Stimulated activated naive B cell treated with anti-CD40 and anti-IgM and Interleukin-4, amounts not matched to agents 10 μg/mL and 1 μg/mL and 100 μg/mL, for 72 hours (primary cell): ENCODE results near the gene GAK.
A peak's percentile ranks its signal among the peaks of the same experiment; 100 is the strongest.

ENCODE experiments used
- ATAC-seq, 2 donors: fragments of 150-1000 bp; cut with Tn5 transposase; replicated peaks; 2 replicates each; pipeline ENCODE4 v1.10.0; 2021; ENCODE audit warnings: moderate library complexity in 1 of 2
- DNase-seq: peaks from one replicate; pipeline ENCODE4 v3.0.0; 2021
- H3K27ac Mint-ChIP-seq: one replicate; pipeline ENCODE4 v1.8.0; 2022; ENCODE audit warnings: mild to moderate bottlenecking, mixed read lengths
- H3K27me3 Mint-ChIP-seq, 2 donors: one replicate each; pipeline ENCODE4 v1.8.0; 2022; ENCODE audit warnings: mixed read lengths in 2 of 2
- H3K36me3 Mint-ChIP-seq, 2 donors: one replicate each; pipeline ENCODE4 v1.8.0; 2022; ENCODE audit warnings: mixed read lengths in 2 of 2, mild to moderate bottlenecking in 1 of 2
- H3K4me1 Mint-ChIP-seq, 2 donors: one replicate each; pipeline ENCODE4 v1.8.0; 2022; ENCODE audit warnings: mixed read lengths in 2 of 2, mild to moderate bottlenecking in 1 of 2
- H3K4me3 Mint-ChIP-seq, 2 donors: one replicate each; pipeline ENCODE4 v1.8.0; 2022; ENCODE audit warnings: mild to moderate bottlenecking in 2 of 2, mixed read lengths in 2 of 2, moderate library complexity in 1 of 2
- H3K9me3 Mint-ChIP-seq, 2 donors: one replicate each; pipeline ENCODE4 v1.8.0; 2022; ENCODE audit warnings: mixed read lengths in 2 of 2, mild to moderate bottlenecking in 1 of 2

GAK gene

GRCh38 chr4:893276-893994, 38.7 kb downstream of the GAK start:
- DNase-seq (no peak), ATAC-seq (no peak)
- peaks cover 20 to 45% of the 10 kb centered on the region in 2 donors for H3K36me3 Mint-ChIP-seq
- no peaks in the 10 kb centered on the region for H3K4me1 Mint-ChIP-seq
- H3K27ac Mint-ChIP-seq, result peak overlapping the region; percentile 56
- no peaks in the 10 kb centered on the region for H3K27me3 Mint-ChIP-seq
- no peaks in the 10 kb centered on the region for H3K9me3 Mint-ChIP-seq
- H3K4me3 Mint-ChIP-seq, result no peak overlapping the region

DNA sequence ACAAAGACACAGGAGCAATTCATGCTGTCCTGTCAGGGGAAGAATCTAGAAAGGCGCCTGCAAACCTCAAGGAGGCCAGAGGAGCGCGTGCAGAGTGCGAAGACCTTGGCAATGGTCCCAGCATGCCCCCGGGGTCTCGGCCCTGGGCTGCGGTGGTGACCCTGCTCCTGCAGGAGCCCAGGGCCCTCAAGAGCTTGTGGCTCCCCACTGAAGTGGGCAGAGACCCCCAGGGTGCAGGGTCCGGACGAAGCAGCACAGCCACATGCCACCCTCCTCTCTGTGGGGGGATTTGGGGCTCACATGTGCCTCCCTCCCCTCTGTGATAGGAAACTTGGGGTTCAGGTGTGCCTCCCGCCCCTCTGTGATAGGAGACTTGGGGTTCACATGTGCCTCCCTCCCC, 39.3 kb downstream of the GAK start:
- Mint-ChIP-seq H3K4me3 (no peak overlapping the region), H3K27me3 (no peaks in the 10 kb centered on the region), H3K9me3 (peaks cover under 1 to 1% of the 10 kb centered on the region in 2 donors), H3K4me1 (no peaks in the 10 kb centered on the region), H3K36me3 (peaks cover 27 to 47% of the 10 kb centered on the region in 2 donors), H3K27ac (no peak overlapping the region)
- ATAC-seq, result no peak
- DNase-seq, result no peak

GRCh38 chr4:891747-892146, 40.4 kb downstream of the GAK start:
- DNase-seq, result no peak
- peak overlapping the region; percentile 34 for H3K27ac Mint-ChIP-seq
- no peak overlapping the region for H3K4me3 Mint-ChIP-seq
- peaks cover 5 to 6% of the 10 kb centered on the region in 2 donors for H3K9me3 Mint-ChIP-seq
- H3K27me3 Mint-ChIP-seq, result no peaks in the 10 kb centered on the region
- ATAC-seq, result no peak
- H3K4me1 Mint-ChIP-seq, result no peaks in the 10 kb centered on the region
- peaks cover 33 to 47% of the 10 kb centered on the region in 2 donors for H3K36me3 Mint-ChIP-seq

DNA sequence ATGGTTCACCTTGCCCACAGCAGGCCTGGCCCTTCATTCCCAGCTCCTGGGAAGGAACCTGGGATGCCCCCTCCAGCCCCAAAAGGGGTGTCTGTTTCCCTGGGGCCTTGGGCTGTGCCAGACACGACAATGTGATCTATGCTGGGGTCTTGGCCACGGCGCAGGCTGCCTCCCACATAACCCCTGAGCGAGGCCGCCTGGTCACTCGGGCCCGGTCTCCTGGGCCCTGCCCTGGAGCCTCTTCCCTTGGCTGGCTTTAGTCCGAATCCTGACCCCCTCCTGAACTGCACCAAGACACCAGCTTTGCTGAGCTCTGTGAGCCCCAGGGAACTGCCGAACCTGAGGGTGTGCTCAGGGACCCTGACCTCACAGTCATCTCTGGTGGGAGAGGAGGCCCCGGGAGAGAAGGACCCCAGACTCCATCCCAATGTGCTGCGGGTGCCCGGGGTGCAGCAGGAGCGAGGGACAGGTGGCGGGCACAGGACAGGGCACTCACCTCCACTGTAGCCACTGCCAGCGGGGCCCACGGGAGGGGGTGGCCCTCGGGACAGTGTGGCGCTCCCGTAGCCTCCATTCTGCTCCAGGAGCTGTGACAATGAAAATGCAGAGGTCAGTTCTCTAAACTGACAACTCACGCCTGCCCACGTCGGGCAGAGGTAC, 42.0 kb downstream of the GAK start:
- Mint-ChIP-seq H3K36me3 (peaks cover 30 to 48% of the 10 kb centered on the region in 2 donors), H3K4me3 (no peak overlapping the region), H3K4me1 (no peaks in the 10 kb centered on the region)

GRCh38 chr4:889516-889915, 42.6 kb downstream of the GAK start:
- no peak for ATAC-seq
- H3K4me3 Mint-ChIP-seq, result no peak overlapping the region
- peaks cover 30 to 48% of the 10 kb centered on the region in 2 donors for H3K36me3 Mint-ChIP-seq

More for the DNA sequence above, 42.0 kb downstream of the GAK start:
- H3K9me3 Mint-ChIP-seq, result peaks cover 5 to 6% of the 10 kb centered on the region in 2 donors
- ATAC-seq (no peak), DNase-seq (no peak)
- no peaks in the 10 kb centered on the region for H3K27me3 Mint-ChIP-seq
- H3K27ac Mint-ChIP-seq, result no peak overlapping the region

DNA sequence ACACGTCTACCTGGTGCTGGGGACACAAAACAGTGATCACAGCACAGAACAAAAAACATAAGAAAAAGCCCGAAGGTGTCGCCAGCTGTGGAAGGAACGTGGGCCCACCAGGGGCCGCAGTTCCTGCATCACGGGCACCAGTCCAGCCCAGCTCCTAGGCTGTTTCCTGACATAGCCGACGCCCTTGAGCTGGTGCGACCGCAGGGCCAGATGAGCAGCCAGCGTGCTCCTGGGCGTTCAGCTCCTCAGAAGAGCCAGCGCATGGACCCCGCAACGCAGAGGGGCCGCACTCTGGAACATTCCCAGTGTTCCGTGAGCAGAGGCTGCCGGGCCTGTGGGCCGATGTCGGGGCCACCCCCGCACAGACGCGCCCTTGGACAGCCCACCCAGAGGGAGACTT, 44.1 kb downstream of the GAK start:
- peaks cover 35 to 47% of the 10 kb centered on the region in 2 donors for H3K36me3 Mint-ChIP-seq
- H3K27me3 Mint-ChIP-seq, result no peaks in the 10 kb centered on the region
- no peak overlapping the region for H3K4me3 Mint-ChIP-seq
- DNase-seq (no peak), ATAC-seq (no peak)
- H3K9me3 Mint-ChIP-seq, result peaks cover 5 to 6% of the 10 kb centered on the region in 2 donors
- no peak overlapping the region for H3K27ac Mint-ChIP-seq
- no peaks in the 10 kb centered on the region for H3K4me1 Mint-ChIP-seq

More at GRCh38 chr4:889516-889915, 42.6 kb downstream of the GAK start:
- no peak for DNase-seq
- H3K27me3 Mint-ChIP-seq, result no peaks in the 10 kb centered on the region
- H3K9me3 Mint-ChIP-seq, result peaks cover 5 to 6% of the 10 kb centered on the region in 2 donors
- no peak overlapping the region for H3K27ac Mint-ChIP-seq
- no peaks in the 10 kb centered on the region for H3K4me1 Mint-ChIP-seq

DNA sequence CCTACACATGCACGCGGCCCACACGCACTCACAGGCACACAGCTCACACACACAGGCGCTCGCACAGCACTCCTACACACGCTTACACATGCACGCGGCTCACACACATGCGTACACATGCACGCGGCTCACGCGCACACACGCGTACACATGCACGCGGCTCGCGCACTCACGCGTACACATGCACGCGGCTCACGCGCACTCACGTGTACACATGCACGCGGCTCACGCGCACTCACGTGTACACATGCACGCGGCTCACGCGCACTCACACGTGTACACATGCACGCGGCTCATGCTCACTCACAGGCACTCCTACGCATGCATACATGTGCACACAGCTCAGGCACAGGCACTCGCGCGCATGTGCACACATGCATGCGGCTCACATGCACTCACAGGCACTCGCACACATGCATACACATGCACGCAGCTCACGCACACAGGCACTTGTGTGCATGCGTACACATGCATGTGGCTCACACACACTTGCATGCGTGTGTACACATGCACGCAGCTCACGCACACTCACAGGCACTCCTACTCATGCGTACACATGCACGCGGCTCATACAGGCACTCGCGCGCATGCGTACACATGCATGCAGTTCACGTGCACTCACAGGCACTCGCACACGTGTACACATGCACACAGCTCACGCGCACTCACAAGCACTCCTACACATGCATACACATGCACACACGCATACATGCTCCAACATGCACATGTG, 44.9 kb downstream of the GAK start:
- H3K27ac Mint-ChIP-seq, result no peak overlapping the region
- H3K9me3 Mint-ChIP-seq, result peaks cover 5 to 6% of the 10 kb centered on the region in 2 donors
- ATAC-seq, result no peak
- no peak for DNase-seq
- no peak overlapping the region for H3K4me3 Mint-ChIP-seq
- peaks cover 34 to 46% of the 10 kb centered on the region in 2 donors for H3K36me3 Mint-ChIP-seq
- H3K27me3 Mint-ChIP-seq, result no peaks in the 10 kb centered on the region
- H3K4me1 Mint-ChIP-seq, result no peaks in the 10 kb centered on the region

- Mint-ChIP-seq H3K36me3 (peaks cover 31 to 40% of the 10 kb centered on the region in 2 donors), H3K27ac (peak overlapping the region; percentile 44), H3K9me3 (peaks cover 5 to 6% of the 10 kb centered on the region in 2 donors), H3K4me3 (no peak overlapping the region), H3K27me3 (no peaks in the 10 kb centered on the region), H3K4me1 (no peaks in the 10 kb centered on the region)
- DNase-seq, result no peak
- ATAC-seq, result no peak
Observed at GRCh38 chr4:886244-886643, 45.9 kb downstream of the GAK start.

DNA sequence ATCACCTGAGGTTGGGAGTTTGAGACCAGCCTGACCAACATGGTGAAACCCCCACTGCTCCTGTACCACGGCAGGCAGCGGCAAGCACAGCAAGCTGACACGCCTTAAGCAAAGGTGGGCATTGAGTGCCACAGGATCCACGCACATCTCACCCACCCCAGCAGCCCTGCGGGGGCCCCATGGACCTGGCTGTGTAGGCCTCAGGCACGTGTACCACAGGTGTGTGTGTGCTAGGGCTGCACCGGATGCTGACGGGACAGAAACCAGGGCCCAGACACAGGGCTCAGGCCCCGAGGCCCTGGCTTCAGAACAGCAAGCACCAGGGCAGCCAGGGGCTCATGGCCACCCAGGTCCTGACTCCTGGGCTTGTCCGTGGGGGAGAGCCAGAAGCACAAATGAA, 46.8 kb downstream of the GAK start:
- Mint-ChIP-seq H3K9me3 (peaks cover 5 to 6% of the 10 kb centered on the region in 2 donors), H3K4me3 (no peak overlapping the region), H3K27ac (no peak overlapping the region), H3K36me3 (peaks cover 31 to 39% of the 10 kb centered on the region in 2 donors), H3K4me1 (peaks cover 0 to 2% of the 10 kb centered on the region in 2 donors), H3K27me3 (no peaks in the 10 kb centered on the region)
- ATAC-seq (no peak), DNase-seq (no peak)

GRCh38 chr4:884896-885295, 47.2 kb downstream of the GAK start:
- Mint-ChIP-seq H3K36me3 (peaks cover 33 to 44% of the 10 kb centered on the region in 2 donors), H3K27ac (no peak overlapping the region), H3K4me3 (no peak overlapping the region), H3K4me1 (peaks cover 3 to 6% of the 10 kb centered on the region in 2 donors), H3K9me3 (peaks cover 5 to 6% of the 10 kb centered on the region in 2 donors), H3K27me3 (no peaks in the 10 kb centered on the region)
- DNase-seq (no peak), ATAC-seq (no peak)

DNA sequence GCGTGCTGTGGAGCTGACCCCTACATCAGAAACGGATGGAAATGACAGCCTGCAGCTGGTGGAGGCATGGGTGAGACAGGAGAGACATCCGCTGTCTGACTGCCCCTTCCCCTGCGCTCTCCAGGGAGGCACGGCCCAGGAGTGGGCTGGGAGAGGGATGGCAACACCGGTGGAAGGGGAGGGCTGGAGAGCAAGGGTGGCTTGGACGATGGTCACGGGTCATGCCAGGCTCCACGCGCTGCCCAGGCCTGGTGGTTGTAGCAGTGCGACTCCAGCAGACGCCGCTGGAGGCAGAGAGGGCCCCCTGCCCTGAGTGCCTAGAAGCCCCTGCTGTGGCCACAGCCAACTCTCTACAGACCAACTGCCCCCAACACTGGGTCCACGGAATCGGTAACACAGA, 47.9 kb downstream of the GAK start:
- Mint-ChIP-seq H3K4me3 (no peak overlapping the region), H3K9me3 (peaks cover 5 to 6% of the 10 kb centered on the region in 2 donors), H3K27ac (peak overlapping the region; percentile 65), H3K36me3 (peaks cover 39 to 50% of the 10 kb centered on the region in 2 donors), H3K27me3 (no peaks in the 10 kb centered on the region), H3K4me1 (peaks cover 5 to 12% of the 10 kb centered on the region in 2 donors)
- DNase-seq, result no peak
- no peak for ATAC-seq

DNA sequence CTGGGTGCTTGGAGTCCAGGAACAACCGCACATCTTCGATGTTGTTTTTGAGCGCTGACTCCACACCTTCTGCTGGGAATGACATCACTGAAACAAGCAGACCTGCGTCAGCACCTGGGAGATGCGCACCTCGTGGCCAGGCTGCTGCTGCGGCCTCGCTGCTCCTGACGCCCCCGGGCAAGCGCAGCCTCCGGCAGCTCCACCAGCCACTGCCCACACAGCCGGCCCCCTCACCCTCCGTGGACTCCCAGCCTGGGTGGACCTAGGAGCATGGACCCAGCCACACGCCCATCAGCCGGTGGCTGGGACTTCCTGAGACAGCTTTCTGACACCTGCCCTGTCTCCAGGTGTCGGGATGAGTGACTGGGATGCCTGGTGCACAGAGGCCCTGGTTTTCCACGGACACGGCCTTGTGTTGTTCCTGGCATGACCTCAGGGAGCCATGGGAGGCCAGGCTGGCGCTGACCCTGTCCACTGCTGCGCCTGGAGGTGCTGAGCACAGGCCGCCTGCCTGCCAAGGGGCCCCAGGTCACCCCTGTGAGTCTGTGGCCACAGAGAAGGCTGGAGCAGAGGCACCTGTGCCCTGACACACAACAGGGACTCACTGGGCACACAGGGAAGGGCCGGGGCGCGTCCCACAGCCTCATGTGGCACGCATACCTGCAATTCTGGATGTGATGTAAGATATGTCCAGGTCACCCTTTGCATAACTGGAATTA, 48.6 kb downstream of the GAK start:
- H3K4me3 Mint-ChIP-seq, result no peak overlapping the region
- peaks cover 5 to 6% of the 10 kb centered on the region in 2 donors for H3K9me3 Mint-ChIP-seq
- ATAC-seq, result no peak
- peaks cover 36 to 52% of the 10 kb centered on the region in 2 donors for H3K36me3 Mint-ChIP-seq
- no peak for DNase-seq
- peaks cover 5 to 12% of the 10 kb centered on the region in 2 donors for H3K4me1 Mint-ChIP-seq
- H3K27ac Mint-ChIP-seq, result peak overlapping the region; percentile 65
- H3K27me3 Mint-ChIP-seq, result no peaks in the 10 kb centered on the region

DNA sequence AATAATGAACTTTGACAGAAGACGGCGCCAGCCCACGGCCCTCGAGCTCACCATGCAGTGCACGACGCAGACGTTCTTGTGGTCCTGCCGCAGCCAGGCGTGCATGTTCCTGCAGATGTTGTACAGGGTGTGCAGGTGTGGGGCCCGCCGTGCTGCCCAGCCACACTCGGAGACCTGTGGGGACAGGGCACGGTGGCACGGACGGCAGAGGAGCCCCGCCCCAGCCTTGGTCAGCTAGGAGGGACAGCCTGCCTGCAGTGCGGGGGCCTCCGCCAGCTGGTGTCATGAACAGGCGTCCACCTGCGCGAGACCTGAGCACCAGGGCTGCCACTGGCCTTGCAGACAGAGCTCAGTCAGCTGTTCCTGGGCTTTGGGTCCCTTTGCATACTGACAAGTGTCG, 49.5 kb downstream of the GAK start:
- ATAC-seq (no peak), DNase-seq (no peak)
- Mint-ChIP-seq H3K9me3 (peaks cover 3% of the 10 kb centered on the region in 2 donors), H3K4me1 (peaks cover 5 to 12% of the 10 kb centered on the region in 2 donors), H3K27ac (no peak overlapping the region), H3K36me3 (peaks cover 29 to 47% of the 10 kb centered on the region in 2 donors), H3K27me3 (no peaks in the 10 kb centered on the region), H3K4me3 (no peak overlapping the region)

DNA sequence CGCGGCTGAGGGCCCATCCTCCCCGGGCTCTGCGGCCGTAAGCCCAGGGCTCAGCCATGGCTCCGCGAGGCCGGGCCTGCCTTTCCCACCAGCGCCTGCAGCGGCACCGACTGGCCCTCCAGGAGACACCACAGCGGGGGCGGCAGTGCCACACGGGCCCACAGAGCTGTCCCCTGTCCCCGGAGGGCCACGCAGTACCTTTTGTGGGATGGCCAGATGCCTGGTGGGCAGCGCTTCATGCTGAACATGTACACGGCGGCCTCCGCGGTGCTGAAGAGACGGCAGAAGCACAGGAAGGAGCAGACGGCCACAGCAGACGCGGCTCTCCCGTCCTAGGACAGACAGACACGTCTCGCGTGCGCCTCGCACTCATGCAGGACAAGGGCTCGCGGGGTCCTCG, 50.4 kb downstream of the GAK start:
- peaks cover 5 to 12% of the 10 kb centered on the region in 2 donors for H3K4me1 Mint-ChIP-seq
- no peak overlapping the region for H3K27ac Mint-ChIP-seq
- ATAC-seq (no peak), DNase-seq (no peak)
- no peaks in the 10 kb centered on the region for H3K9me3 Mint-ChIP-seq
- H3K27me3 Mint-ChIP-seq, result no peaks in the 10 kb centered on the region
- H3K36me3 Mint-ChIP-seq, result peaks cover 29 to 45% of the 10 kb centered on the region in 2 donors
- no peak overlapping the region for H3K4me3 Mint-ChIP-seq
